NCI-H2196 treated with DMSO at 0.1 percent for 48 hours (cell line): ENCODE measurements around the gene CDY2A.
"Not testable (repeated sequence)": the region's sequence is repeated elsewhere in the genome, so short reads cannot be mapped to it uniquely, and the experiment has no call there.

Experiments
- DNase-seq: peaks from one replicate; lab custom pipeline; 2025; ENCODE audit not compliant: unreplicated experiment; lab: John Stamatoyannopoulos, UW

CDY2A gene

GRCh38 chrY:18025487-18025886 lies at the start of gene CDY2A:
Gene CDY2A (plus strand): TSS chrY:18025787. CDS start chrY:18026115, 328 bp downstream.
- DNase-seq: not testable (repeated sequence)

- not testable (repeated sequence) for DNase-seq
Measured at GRCh38 chrY:17997586-17997985, 28.0 kb upstream of the CDY2A start.

GRCh38 chrY:17998266-17998665 lies 27.3 kb upstream of the CDY2A start:
- not testable (repeated sequence) for DNase-seq

- DNase-seq: not testable (repeated sequence)
Measured at GRCh38 chrY:18023897-18024296, 1.7 kb upstream of the CDY2A start.

- DNase-seq: not testable (repeated sequence)
Measured at GRCh38 chrY:18028845-18029244, 3.3 kb downstream of the CDY2A start.

- DNase-seq: not testable (repeated sequence)
Measured at GRCh38 chrY:18030178-18030577, 4.6 kb downstream of the CDY2A start.

GRCh38 chrY:18034100-18034814 lies 8.7 kb downstream of the CDY2A start:
- DNase-seq: not testable (repeated sequence)

GRCh38 chrY:18034864-18035263 lies 9.3 kb downstream of the CDY2A start:
- DNase-seq: not testable (repeated sequence)

- DNase-seq: not testable (repeated sequence)
Measured at GRCh38 chrY:18044990-18045389, 19.4 kb downstream of the CDY2A start.

GRCh38 chrY:18048149-18049040 lies 22.8 kb downstream of the CDY2A start:
- DNase-seq: not testable (repeated sequence)

GRCh38 chrY:18049061-18049460 lies 23.5 kb downstream of the CDY2A start:
- DNase-seq: not testable (repeated sequence)

- DNase-seq: not testable (repeated sequence)
Measured at GRCh38 chrY:18056473-18056872, 30.9 kb downstream of the CDY2A start.

GRCh38 chrY:18073464-18073863 lies 47.9 kb downstream of the CDY2A start:
- DNase-seq: not testable (repeated sequence)
